Measurements from ENCODE around the gene CBX2.

DNA sequence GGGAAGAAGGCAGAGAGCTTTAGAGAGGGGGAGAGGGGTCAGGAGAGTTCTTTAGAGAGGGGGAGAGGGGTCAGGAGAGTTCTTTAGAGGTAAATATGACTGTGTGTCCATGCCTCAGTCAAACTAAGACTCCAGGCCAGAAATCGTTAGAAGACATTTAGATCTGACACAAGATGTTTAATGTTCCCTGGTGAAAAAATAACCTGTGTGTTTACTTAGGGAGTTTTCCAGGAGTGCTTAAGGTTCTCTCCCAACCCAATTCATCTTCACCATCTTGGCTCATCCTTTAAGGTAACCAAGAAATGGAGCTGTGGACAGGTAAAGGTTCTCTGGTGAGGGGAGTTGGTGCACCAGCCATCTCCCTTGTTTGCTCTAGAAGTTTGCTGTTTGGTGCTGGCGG, 51.5 kb downstream of the CBX2 start:
- TF ChIP-seq, protein P1, sequence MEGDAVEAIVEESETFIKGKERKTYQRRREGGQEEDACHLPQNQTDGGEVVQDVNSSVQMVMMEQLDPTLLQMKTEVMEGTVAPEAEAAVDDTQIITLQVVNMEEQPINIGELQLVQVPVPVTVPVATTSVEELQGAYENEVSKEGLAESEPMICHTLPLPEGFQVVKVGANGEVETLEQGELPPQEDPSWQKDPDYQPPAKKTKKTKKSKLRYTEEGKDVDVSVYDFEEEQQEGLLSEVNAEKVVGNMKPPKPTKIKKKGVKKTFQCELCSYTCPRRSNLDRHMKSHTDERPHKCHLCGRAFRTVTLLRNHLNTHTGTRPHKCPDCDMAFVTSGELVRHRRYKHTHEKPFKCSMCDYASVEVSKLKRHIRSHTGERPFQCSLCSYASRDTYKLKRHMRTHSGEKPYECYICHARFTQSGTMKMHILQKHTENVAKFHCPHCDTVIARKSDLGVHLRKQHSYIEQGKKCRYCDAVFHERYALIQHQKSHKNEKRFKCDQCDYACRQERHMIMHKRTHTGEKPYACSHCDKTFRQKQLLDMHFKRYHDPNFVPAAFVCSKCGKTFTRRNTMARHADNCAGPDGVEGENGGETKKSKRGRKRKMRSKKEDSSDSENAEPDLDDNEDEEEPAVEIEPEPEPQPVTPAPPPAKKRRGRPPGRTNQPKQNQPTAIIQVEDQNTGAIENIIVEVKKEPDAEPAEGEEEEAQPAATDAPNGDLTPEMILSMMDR (IDR thresholded peaks at IDR 0.05) = no peak
- no peak for TF ChIP-seq POLR2A (IDR thresholded peaks at IDR 0.05)
